ENCODE data around the gene LCMT1.
"Not testable (repeated sequence)": the region's sequence is repeated elsewhere in the genome, so short reads cannot be mapped to it uniquely, and the experiment has no call there.

The LCMT1 gene
- total RNA-seq, result 13.8 to 32.6 (median 21.4) reads per million in 17 experiments

DNA sequence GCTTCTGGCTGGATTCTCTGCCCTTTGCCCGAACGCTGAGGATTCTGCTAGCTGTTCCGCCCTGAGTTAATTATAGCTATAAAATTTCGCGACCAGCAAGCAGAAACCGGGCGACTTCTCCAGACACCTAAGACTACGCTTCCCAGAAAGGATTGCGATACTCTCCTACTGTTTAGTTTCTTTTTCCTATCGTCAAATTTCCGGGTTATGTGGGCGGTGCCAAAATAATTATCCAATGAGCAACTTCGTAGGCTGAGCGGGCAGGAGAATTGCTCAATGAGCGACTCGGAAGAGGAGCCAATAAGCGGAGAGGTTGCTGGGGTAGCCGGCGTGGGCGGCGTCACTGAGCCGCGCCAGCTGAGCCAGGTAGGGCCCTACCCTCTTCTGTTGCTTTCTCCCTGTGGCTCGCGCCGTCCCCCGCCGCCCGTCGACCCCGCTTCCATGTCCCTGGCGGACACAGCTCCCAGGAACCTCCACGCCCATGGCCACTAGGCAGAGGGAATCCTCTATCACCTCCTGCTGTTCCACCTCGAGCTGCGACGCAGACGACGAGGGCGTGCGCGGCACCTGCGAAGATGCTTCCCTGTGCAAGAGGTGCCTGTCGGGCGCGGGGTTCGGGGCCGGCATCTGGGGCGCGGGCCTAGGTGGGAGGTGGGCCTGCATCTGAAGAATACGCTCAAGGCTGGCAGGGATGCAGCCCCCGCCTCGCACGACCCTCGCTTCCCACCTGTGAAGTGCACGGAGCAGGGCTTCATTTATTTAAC, at the start of gene LCMT1:
TSS of gene LCMT1 (plus strand) at position 340 of the 764 bp plus-strand sequence. CDS start at position 482, 142 bp downstream.
- peak; percentile 96 to 99 (median 98) for DNase-seq

DNA sequence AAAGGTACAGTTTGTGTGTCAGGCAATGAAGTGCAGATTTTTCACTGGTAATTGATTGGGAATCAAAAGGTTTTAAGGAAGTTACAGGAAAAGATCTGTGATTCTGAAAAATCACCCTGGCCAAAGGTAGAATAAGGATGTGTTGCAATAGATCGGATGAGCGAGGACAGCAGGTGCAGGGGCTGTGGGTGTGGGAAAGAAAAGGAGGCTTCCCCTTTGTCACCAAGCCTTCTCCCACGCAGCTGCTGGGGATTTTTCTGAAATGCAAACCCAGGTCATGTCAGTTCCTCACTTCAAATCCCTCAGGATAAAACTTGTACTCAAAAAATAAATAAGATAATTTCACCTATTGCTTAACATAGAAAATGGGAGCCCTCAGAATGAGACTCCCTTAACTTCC, 48.4 kb upstream of the LCMT1 start:
- peak; percentile 71 to 88 (median 84) for DNase-seq

- DNase-seq, result peak; percentile 42 to 77 (median 46)
Observed at GRCh38 chr16:25063865-25064264, 47.7 kb upstream of the LCMT1 start.

- not testable (repeated sequence) for DNase-seq
Observed at GRCh38 chr16:25064281-25064680, 47.3 kb upstream of the LCMT1 start.

GRCh38 chr16:25064937-25065336, 46.6 kb upstream of the LCMT1 start:
- no peak for DNase-seq

- no peak for DNase-seq
Observed at GRCh38 chr16:25065899-25066298, 45.6 kb upstream of the LCMT1 start.

GRCh38 chr16:25066426-25066746, 45.2 kb upstream of the LCMT1 start:
- no peak for DNase-seq

GRCh38 chr16:25066747-25067631, 44.6 kb upstream of the LCMT1 start:
- DNase-seq, result peak; percentile 85 to 94 (median 90)

GRCh38 chr16:25073854-25074253, 37.7 kb upstream of the LCMT1 start:
- no peak for DNase-seq

GRCh38 chr16:25078386-25078978, 33.1 kb upstream of the LCMT1 start:
- no peak for DNase-seq

- no peak for DNase-seq
Observed at GRCh38 chr16:25079637-25080378, 31.7 kb upstream of the LCMT1 start.

GRCh38 chr16:25080420-25081131, 31.0 kb upstream of the LCMT1 start:
- DNase-seq, result no peak

DNA sequence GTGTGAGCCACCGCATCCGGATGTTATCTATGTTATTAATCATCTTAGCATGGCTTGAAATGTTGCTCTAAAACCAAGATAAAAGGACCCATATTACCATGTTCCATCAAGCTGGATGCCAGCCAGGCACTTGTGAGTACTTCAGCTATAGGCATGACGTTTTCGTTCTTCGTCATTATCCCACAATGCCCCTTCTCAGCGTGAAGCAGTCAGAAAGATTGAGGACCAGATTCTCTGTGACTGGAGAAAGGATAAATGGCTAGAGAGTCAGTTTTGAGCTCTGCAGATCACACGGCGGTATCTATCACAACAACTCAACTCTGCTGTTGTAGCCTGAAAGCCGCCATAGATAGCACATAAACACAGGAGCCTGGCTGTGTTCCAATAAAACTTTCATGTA, 29.8 kb upstream of the LCMT1 start:
- DNase-seq, result no peak

DNA sequence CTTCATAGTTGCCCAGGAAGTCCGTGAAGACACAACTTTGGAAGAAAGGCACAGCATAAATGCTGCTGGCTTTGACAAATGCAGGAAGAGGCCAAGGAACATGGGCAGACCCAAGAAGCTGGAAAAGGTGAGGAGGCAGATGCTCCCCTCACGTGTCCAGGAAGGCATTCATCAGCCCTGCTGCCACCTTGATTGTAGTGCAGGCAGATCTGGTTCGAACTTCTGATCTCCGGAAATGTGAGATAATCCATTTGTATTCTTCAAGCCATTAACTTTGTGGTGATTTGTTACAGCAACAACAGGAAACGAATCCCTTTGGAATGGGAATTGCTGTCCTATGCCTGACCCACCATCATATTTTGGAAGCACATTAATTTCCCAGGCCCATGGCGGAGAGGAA, 28.5 kb upstream of the LCMT1 start:
- DNase-seq, result no peak

DNA sequence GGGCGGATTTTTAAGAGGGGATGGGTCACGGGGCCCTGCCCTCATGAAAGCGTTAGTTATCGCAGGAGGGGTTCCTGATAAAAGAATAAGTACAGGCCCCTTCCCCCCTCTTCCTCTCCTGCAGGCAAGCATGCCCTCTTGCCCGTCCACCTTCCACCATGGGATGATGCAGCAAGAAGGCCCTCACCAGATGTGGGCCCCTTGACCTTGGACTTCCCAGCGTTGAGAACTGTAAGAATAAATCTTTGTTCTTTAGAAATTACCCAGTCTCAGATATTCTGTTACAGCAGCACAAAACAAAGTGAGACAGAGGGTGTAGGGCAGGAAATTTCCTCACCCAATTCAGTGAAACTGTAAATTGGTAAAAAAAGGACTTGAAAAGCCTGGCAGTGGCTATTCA, 27.8 kb upstream of the LCMT1 start:
- no peak for DNase-seq

- no peak for DNase-seq
Observed at GRCh38 chr16:25084797-25085196, 26.7 kb upstream of the LCMT1 start.

- no peak for DNase-seq
Observed at GRCh38 chr16:25087761-25088160, 23.8 kb upstream of the LCMT1 start.

GRCh38 chr16:25089351-25089750, 22.2 kb upstream of the LCMT1 start:
- no peak for DNase-seq

- no peak for DNase-seq
Observed at GRCh38 chr16:25092441-25092840, 19.1 kb upstream of the LCMT1 start.

DNA sequence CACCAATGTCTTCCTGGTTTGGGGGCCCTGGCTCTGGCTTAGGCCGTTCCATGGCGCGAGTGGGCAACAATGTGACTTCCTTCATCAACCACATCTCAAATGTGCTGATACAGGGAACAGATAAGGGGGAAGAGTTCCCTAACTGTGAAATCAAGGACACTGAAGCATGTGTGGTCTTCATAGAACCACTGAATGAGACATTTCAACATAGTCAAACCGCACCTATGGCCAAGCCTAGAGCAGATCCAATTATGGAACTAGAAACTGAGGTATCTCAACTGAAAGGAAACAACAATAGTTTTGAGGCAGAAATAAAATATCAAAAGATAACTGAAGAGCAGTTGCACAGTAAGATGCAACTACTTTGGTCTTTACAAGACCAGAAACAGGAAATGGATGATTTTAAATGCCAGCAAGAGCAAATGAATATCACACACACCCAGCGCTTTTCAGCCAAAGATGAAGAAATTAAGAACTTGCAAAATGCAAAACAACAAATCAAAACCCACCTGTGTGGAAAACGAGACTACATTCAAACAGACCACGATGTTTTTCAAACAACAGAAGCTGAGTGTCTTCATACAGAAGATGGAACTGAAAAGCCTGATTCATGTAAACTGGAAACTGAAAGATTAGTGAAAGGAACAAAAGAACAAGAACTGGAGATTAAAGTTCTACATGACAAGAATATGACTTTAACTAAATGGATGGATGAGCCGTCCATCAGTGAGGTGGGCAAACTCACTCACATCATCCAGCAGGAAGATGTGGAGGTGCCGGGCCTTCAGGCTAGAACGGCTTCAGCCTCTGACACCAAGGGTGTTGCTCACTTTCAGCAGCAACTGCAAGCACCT, 18.1 kb upstream of the LCMT1 start:
- DNase-seq, result peak; percentile 38 to 57 (median 52)

GRCh38 chr16:25094596-25094995, 16.9 kb upstream of the LCMT1 start:
- DNase-seq, result no peak
